HG03095 (cell line): Measurements from ENCODE around the gene TENM3.

Source experiments
- ATAC-seq: cut with Tn5 transposase; IDR thresholded peaks from one replicate; pipeline ENCODE4 v1.9.1; 2021; ENCODE audit warnings: moderate library complexity; ENCODE audit not compliant: unreplicated experiment

Gene TENM3

DNA sequence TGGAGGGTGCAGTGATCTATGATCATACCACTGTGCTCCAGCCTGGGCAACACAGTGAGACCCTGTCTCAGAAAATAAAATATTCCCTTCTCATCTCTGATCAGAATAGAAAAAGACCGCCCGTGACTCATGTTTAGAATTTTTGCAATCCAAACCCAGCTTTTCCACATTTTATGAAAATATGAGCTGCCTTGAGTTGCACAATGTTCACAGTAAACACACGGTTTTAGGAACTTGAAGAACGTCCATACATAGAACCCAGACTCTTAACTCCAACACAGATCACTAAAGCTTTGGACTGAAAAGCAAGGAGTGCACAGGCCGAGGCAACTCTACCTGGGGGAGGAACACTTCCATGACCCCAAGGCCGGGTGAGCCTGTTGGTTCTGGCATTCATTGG is 305.0 kb downstream of the TENM3 start:
- no peak for ATAC-seq

DNA sequence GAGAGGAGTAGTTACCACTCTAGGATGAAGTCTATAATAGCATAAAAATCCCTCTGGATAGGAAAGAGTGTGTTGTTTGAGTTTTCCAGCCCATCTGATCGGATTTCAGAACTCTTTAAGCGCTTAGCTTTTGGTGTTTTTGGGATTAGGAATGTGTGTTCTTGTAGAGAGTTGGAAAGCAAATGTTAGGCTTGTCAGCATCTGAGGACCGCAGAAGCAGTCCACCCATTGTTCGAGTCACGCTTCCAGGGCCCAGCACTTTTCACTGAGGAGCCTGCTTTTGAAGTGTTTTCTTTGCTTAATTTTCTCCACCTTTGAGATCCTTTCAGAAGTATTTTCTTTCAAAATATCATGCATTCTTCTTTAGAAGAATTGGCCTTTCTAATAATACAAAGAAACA is 306.2 kb downstream of the TENM3 start:
- no peak for ATAC-seq

DNA sequence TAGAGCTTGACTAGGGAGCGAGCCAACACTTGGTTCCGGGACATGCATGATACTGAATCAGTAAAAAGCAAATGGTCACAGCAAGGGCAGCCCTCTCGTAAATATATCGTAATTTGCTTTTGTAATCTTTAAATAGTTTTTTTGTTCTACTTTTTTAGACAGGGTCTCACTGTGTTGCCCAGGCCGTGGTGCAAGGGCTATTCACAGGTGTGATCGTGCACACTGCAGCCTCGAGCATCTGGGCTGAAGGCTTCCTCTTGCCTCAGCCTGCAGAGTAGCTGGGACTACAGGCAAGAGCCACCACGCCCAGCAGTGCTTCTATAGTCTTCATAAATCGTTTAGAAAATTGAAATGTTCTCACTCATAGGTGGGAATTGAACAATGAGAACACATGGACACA is 309.7 kb downstream of the TENM3 start:
- no peak for ATAC-seq

DNA sequence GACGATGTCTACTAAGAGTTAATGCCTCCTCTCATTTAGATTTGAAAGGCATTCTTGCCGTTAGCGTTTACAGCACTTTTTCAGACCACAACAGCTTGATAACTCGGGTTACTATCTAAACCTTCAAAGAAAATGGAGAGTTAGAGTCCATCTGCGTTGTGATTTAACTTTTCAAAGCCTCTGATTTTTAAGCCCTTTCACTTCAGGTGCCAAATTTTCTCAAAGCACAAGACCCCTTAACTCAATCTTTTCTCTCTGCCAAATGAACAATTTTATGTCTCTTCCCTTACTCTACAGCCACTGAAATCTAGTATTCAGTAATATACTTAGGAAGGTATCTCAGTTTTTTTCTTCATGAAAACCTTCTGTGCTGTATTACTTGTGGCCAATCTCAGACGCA is 310.5 kb downstream of the TENM3 start:
- ATAC-seq, result no peak

DNA sequence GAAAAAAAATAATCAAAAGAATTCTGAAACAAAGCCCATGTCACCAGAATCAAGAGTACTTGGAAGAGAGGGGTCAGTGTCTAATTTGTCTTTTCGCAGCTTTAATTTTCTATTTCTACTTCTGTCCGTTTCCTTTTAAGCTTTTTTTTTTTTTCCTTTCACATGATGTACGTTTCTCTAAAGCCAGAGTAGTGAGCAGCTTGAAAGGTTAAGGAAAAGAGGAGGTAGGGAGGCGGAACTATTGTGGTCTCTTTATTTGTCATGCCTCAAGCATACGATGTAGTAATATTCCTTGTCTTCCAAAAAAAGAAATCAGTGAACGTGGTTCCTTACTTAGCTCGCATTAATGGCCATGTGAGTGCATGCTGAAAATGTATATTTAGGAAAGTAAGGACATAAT is 311.5 kb downstream of the TENM3 start:
- ATAC-seq, result no peak

DNA sequence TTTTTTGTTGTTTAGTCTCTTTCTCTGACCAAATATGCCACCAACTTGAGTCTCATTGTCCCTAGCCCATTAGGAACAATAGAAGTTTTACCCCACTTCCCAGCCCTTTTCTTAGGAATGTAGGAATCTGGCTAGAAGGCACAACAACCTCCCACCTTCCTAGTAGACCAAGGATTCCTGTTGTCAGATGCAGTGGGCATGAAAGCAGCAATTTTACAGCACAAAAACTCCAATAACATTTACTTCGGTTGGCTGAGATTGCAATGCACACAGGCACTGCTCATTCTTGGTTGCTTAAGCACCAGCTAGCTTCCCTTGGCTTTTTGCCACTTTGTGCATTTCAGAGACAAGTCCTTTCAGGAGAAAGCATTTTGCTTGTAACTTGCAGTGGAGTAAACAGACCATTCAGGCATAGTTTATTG is 312.8 kb downstream of the TENM3 start:
- no peak for ATAC-seq

DNA sequence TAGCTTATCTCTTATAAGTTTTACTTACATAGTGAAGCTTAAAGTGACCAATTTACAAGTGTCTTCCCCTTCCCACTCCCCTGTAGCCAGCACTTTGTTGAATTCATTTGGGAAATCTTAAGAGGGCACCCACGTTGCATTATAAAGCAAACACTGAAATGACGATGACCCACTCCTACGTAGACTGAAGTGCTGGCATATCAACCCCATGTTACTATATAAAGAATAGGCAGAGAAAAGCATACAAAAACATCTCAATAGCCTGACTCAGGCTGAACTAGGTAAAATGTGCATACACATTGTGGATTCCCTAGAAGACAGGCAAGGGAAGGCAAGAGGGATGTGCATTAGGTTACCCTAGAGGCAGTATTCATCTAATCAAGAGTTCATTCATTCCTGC is 313.4 kb downstream of the TENM3 start:
- ATAC-seq, result no peak

DNA sequence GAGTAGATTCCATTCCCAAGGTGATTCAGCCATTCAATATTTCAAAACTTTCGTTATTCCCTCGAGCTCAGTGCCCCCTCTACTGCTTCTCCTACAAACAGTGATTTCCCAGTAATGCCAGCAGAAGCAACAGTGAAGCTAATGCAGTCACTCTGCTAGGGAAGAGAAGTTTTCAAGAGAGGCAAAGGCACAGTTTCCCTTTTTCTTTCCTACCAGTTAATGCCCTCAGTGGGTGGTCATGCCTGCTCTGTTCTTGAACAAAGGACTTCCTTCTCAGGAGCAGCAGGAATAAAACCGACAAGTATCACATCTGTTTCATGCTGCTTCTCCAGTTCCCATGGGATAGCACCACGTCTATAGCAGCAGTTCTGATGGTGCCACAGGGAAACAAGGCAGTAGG is 317.2 kb downstream of the TENM3 start:
- ATAC-seq, result no peak

DNA sequence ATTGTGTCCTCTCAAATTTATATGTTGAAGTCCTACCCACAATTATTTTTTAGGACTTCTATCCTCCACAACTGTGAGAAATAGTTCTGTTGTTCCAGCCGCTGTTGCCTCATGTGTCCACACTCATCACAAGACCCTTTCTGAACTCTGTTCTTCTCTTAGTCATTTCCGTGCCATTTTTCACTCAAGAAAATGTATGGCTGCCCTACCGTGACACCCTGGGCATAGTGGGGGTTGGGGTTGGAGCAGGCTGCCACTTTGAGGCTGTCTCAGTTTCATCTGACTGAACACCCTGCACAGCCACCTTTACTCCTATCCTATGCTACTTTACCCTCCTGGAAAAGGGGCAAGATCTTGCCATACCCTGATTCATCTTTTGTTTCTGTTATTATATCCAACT is 319.1 kb downstream of the TENM3 start:
- no peak for ATAC-seq

DNA sequence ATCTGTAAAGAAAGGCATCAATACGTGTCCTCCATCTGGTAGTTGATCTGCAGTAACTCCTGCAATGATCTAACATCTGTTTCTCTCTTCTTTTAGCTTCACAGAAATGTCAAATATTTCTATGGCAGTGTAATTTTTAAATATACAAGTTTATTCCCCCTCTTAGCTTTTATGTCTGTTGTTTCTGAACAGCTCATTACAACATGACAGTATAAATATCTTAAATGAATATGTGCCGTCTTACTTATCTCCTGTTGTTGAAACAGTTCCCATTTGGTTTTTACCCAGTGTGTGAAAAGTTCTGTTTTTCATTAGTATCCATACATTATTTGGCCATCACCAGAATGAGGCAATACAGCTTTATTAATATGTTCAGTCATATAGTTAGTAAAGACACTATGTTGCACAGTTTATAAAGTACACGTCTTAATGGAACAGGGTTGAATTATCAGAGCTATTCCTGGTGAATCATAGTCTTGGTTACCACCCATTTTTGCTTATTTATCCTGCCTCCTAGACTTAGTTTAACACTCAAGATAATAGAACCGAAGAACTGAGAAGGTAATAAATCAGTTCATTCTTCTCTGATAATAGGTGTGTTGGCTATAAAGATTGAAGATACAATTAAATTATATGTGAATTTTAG is 321.6 kb downstream of the TENM3 start:
- no peak for ATAC-seq

DNA sequence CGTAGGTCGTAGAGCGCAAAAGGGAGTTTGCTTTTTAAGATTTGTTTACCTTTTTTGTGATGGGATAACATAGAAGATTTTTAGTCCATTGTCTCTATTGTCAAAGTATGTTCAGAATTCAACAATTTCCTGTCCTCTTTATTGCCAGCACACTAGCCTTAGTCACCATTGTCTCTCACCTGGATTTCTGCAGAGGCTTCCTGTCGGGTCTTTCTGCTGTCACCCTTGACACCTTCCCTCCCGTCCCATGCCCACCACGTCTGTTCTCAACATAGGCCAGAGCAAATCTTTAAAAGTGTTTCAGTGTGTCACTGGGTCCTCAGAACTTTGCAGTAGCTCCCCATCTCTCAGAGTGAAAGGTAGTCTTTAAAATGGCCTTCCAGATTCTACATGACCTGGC is 323.9 kb downstream of the TENM3 start:
- no peak for ATAC-seq

DNA sequence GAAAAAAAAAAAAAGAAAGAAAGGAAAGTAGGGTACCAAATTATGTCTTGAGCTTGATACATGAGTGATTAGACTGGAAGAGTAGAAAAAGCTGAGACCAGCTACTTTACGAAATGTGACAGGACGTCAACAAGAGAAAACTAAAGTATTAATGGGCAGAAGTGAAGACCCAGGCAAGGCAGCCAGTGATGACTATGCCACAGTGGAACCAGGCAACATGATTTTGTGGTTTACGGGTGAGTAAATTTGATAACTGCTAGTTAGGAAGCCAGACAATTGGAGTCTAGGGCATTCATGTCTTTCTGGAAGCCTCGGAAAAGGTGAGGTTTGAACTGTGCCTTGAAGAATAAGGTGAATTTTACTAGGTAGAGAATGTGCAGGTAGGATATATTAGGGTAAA is 326.4 kb downstream of the TENM3 start:
- ATAC-seq, result no peak

DNA sequence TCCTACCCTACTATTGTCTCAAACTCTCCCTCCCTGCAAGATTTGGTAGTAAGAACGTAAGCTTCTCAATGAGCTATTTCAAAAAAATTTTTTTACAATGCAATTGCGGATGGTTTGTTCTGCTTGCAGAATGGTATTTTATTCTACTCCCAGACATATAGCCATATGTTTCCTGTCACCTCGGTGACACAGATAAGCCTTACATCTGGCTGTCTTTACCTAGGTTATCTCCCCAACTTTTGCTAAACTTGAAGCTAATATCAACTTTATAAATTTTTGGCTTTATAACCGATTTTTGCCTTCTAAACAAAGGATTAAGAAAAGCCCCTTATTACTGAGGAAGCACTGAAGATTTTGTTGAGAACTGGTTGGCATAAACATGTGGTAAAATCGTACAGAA is 331.5 kb downstream of the TENM3 start:
- no peak for ATAC-seq

DNA sequence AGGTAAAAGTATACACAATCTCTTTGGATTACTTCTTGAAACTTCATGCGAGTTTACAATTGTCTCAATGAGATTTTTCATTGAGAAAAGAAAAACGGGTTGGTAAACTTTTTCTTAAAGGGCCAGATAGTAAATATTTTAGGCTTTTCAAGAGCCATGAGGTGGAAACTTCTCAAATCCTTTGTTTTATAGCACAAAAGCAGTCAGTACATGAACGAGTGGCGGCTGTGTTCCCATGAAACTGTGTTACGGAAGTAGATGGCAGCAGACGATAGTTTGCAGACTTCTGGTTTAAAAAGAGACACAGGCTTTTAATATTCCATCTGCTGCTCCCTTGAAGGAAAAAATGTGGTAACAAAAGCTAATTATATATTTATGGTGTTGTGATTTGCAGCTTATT is 332.0 kb downstream of the TENM3 start:
- no peak for ATAC-seq

DNA sequence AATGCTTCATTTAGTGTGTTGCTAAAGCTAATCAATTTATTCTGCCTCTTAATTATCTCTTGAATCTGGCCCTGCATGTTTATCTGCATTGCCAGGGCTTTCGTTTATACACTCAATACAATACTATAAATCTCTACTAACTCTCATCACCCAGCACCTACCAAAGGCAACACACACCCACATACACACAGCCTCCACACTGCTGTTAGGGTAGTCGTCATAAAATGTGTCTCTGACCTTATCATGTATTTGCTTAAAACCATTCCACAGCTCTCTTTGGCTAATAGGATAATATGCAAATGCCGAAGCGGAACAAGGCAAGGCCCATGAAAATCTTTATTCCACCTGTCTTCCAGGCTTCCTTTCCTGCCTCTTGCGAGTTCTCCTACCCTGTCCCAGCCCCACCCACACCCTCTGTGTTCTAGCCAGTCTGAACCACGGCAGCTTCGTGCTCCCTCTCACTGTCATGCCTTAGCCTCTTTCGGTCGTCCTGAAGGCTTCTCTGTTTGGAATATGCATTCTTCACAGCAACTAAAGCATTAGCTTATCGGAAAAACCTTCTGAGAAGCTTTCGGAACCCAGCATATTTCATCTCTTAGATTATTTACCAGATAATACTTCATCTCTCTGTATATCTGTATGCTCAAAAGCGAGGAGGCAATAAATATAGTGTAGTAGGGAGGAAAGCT is 333.5 kb downstream of the TENM3 start:
- no peak for ATAC-seq

DNA sequence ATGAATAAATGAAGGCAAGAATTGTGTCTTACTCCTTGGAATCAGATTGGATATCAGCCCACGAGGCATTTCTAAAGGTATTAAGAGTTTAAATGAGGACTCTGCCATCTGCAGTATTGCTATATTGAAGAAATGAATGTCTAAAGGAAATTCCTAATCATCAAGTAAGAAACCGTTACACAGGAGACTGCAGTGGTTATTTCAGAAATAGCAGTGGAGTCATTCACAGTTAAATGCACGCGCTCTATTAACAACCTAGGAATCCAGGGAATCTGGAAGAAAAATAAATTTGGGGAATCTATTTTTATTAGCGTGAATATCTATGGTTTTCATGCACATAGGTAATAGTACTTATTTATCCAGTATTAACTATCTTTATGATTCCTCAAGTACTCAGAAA is 334.2 kb downstream of the TENM3 start:
- no peak for ATAC-seq

DNA sequence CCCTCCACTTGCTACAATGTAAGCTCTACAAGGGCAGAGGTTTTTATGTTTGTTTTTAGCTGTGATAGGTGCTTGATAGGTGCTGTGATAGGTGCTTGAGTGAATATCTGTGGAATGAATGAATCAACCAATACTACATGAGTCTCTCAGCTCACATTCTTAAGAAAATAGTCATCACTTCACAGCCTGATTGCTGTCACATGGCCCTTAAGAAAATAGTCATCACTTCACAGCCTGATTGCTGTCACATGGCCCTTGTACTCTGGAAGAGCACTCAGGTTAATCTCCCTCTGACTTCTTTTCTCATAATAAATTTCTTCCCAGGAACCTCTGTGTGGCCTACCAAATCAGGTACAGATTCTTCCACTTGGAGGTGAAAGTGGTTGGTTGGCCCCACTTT is 335.2 kb downstream of the TENM3 start:
- ATAC-seq, result no peak

DNA sequence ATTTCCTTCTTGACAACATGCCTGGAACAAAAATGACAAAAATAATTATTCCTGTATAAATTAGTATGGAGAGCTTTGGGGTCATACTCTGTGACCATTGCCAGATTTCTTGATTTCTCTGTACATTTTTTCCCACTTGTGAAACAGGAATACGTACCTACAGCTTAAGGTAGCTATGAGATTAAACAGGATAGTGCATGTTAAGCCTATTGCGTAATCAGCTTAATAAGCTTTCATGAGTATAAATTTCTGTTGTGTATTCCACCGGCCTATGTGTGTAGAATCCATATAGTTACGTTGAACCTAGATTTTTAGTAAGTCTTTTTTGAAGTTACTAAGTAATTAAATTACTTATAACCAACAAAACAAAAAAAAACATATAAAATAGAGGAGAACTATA is 339.0 kb downstream of the TENM3 start:
- ATAC-seq, result no peak

DNA sequence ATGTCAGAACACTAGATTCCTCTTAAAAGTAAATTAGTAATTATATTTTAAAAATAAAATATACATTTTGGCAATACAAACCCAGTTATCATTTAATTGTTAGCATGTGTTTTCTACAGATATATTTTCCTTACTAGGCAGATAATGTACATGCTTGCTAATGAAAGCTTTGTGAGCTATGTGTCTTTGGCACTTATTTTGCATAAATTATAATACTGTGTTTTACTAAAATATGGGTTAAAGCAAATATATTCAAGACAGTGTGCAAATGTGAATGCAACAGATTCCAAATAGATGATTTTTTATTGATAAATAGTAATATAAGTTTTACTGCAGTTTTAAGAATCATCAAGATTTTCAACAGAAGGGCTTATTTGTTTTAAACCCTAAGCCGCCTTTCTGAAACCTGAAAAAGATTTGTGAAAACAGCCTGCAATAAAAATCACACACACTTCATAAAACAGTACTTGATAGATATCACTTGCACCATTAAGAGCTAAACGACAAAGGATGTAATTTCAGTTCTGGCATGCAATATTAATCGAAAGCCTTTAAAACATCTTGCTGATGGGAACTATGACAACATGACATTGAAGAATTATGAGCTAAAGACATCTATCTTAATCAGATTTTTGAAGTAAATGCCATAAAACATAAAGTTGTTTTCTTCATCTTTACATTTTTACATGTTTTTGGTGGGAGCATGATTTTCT is 340.7 kb downstream of the TENM3 start:
- ATAC-seq, result no peak

DNA sequence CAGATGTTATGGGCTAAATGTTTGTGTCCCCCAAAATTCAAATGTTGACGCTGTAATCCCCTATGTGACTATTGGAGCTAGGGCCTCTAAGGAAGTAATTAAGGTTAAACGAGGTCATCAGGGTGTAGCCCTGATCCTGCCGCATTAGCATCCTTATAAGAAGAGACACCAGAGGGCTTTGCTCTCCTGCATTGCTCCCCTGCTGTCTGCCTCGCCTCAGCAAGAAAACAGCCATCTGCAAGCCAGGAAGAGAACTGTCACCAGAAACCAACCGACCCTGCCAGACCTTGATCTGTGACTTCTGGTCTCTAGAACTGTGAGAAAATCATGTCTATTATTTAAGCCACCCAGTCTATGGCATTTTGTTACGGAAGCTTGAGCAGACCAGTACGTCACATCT is 342.1 kb downstream of the TENM3 start:
- ATAC-seq, result no peak

DNA sequence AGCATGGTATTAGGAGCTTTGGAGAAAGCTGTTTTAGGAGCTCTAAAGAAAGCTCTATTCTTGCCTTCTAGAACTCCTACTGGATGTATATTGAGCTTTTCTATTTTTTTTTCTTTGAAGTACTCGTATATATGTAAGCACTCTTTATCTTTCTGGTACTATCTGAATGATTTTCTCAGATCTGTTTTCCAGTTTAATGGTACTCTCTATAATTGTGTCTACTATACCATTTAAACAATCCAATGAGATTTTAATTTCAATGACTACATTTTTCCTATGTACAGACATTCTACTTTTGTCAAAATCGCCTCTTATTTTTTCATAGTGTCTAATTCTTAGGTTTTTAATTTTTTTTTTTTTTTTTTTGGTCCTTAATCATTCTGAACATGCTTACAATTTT is 345.9 kb downstream of the TENM3 start:
- no peak for ATAC-seq

DNA sequence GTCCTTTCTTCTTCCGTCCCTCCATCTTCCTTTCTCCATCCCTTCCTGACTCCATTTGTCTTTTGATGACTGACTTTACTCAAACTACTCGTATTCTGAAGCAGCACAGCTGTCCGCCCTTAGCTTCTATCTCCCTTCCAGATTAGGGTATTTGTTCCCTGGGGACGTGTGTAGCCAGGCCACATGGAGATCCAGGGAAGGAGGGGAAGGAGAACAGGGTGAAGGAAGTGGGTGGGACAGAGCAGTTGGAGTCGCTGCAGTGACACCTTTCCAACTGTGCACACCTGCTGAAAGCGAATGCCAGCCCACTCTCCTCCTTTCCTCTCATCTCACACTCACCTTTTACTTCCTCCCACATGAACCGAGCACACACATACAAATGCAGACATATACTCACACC is 350.2 kb downstream of the TENM3 start:
- ATAC-seq, result no peak
